ENCODE measurements around the gene ATP5MK.

DNA sequence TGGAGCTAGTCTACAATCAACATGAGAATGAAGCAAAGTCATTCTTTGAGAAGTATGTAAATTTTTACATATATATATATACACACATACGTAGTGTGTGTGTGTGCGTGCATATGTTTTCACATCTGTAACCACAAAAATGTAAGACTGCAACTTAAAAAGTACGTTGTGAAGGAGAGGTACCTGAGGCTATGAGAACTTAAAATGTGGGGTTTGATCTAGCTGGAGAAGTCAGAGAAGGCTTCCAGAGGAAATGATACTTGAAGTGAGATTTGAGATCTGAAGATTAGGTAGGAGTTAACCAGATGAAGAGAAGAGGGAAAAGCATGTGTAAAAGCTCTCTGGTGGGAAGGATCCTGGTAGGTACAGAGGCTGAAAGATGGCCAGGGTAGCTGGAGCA, 22.7 kb downstream of the ATP5MK start:
- no peak for TF ChIP-seq USF1 (IDR thresholded peaks at IDR 0.05)
- TF ChIP-seq REST (IDR thresholded peaks at IDR 0.05; ENCODE audit: low read depth) = no peak
- TF ChIP-seq CREB1 (IDR thresholded peaks at IDR 0.05; ENCODE audit: low read depth) = no peak
- TF ChIP-seq EGR1 (IDR thresholded peaks at IDR 0.05) = no peak
- TF ChIP-seq, protein P1, sequence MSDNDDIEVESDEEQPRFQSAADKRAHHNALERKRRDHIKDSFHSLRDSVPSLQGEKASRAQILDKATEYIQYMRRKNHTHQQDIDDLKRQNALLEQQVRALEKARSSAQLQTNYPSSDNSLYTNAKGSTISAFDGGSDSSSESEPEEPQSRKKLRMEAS (IDR thresholded peaks at IDR 0.05) = no peak
- TF ChIP-seq CEBPB (IDR thresholded peaks at IDR 0.05) = no peak
